ENCODE results near the gene LDB1. TPM values are rescaled to one million over a fixed set of nuclear protein-coding genes. Genes with fewer than 3 reads are reported as not detected.

Gene LDB1
- total RNA-seq, 1 donor from 2014 or later = 32.4 TPM

DNA sequence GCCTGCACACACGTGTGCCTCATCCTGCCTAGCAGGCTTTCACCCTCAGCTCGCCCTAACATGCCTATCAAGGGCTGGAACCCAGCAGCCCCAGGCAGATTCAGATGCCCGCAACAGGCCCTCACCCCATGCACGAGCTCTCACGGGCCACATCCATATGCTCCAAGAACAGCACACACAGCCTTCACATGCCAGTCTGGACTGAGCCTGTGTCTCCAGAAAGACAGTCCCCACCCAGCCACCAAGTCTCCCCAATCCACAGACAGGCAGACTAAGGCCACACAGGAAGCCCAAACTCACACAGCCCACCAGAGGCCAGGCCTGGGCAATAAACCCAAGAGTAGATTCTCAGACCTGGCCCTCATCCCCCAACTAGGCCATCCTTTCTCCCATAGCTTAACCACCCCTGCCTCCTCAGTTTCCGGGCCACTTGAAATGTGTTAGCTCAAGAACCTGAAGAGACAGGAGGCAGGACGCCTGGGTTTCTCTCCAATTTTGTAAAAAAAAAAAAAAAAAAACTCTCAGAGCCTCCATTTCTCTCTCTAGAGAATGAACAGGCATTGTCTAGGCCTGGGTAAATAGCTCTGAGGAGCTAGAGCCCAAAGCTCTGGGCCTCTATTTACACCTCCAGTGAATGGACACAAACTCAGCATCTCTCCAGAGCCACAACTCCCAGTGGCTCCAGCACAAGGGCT, 6.8 kb downstream of the LDB1 start:
- no peak for DNase-seq (ENCODE audit: low read depth, low spot score)

DNA sequence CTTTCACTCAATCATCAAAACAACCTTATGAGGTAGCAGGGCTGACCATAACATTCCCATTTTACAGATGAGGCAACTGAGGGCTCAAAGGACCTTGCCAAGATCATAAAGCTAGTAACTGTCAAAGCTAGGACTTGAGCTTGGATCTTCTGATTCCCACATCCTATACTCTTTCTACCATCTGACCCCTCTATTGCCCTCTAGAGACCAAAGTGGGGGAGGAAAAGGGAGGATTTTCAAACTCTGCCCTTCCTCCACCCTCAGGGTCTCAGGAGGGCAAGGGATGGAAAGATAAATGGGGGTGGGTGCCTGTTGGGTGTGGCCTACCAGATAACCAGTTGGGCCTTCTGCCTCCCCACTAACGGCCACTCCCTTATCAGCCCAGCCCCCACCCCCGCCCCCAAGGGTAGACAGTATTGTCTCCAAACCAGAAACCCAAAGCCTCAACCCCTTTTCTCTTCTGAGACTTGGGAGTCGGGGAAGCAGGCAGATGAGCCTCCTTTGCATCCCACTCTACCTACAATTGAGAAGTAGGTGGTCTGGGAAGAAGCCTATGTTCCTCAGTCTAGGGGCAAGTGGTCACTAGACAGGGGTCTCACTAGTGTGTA, 7.9 kb downstream of the LDB1 start:
- DNase-seq (ENCODE audit: low read depth, low spot score) = no peak

- DNase-seq (ENCODE audit: low read depth, low spot score) = no peak
Measured at GRCh38 chr10:102111276-102111675, 8.9 kb downstream of the LDB1 start.

DNA sequence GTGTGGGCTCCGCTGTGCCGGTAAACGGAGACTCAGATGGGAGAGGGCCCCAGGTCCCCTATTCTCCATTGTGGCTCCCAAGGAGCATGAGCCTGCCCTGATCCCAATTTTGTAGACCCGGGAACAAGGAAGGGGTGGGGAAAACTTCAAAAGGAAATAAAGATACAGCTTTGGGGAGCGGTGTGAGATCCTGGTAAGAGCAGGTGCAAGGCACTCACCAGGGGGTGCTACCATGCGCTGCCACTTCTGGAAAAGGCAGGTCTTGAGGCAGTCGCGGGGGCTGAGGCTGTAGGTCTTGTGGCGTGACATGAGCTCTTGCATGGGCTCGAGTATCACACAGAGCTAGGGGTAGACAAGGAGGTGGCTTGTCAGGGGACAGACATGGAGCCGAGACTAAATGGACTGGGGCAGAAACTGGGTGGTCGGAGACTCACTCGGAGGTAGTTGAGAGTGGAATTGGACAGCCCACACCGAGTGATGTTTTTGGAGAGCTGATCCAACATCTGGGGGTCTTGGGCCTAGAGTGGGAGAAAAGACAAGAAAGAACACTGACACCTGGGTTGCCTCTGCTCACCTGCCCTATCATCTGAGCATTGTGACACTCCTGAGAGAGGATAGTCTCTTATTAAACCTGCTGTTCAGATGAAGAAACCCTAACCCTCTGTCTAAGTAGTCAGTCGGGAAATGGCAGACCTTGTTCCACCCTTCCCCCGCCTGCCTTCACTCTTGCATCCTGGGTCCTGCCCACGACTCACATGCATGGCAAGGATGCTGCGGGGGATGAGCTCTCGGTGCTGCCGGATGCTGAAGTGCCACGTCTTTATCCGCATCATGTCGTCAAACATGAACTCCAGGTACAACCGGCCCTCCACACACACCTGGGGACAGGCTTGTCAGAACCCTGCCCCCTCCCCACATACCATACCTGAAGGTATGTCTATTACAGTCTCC, 10.7 kb downstream of the LDB1 start:
- no peak for DNase-seq (ENCODE audit: low read depth, low spot score)

- no peak for DNase-seq (ENCODE audit: low read depth, low spot score)
Measured at GRCh38 chr10:102106998-102107397, 13.2 kb downstream of the LDB1 start.

DNA sequence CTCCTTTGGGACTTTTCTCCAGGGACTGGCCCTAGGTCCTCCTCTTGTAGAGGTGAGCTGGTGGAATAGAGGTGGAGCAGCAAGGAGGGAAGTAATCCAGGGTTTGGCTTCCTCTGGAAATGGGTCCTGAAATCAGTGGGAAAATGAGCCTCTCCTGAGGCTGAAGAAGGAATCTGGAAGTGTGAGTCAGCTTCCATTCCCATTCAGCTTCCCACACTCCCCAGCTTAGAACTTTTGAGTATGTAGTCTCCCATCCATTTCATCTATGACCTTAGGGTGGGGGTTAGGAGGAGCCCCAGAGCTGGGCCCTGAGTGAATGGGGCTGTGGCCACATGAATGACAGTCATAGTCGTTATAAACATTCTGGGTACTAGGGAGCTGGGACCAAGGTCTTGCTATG, 17.7 kb downstream of the LDB1 start:
- DNase-seq (ENCODE audit: low read depth, low spot score) = no peak

- no peak for DNase-seq (ENCODE audit: low read depth, low spot score)
Measured at GRCh38 chr10:102101152-102101551, 19.0 kb downstream of the LDB1 start.

DNA sequence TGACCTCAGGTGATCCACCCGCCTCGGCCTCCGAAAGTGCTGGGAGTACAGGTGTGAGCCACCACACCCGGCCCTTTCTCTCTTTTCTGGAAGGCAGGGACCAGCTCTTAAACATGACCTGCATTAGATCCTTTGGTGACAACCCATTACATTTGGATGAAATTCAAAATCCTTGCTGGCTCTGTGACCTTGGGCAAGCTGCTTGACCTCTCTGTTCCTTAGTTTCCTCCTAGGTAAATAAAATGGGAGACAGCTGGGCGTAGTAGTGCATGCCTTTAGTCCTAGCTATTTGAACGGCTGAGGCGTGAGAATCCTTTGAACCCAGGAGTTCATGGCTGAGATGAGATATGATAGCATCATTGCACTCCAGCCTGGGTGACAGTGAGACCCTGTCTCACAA, 23.7 kb downstream of the LDB1 start:
- no peak for DNase-seq (ENCODE audit: low read depth, low spot score)

DNA sequence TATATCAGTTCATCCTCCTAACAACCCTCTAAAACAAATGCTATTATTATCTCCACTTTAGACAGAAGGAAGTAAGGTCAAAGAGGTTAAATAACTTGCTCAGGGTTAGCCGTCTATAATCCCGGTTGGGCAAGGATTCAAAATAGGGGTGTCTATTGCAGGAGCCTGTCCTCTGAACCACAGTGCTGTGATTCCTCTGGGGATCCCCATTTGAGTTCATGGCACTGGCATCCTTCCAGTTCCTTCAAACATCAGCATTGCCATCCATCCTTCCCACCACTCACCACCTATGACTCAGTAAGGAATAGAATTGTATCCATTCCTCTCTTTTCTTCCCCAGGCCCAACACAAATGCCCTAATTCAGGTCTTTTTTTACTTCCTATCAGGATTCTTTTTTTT, 29.4 kb downstream of the LDB1 start:
- no peak for DNase-seq (ENCODE audit: low read depth, low spot score)

DNA sequence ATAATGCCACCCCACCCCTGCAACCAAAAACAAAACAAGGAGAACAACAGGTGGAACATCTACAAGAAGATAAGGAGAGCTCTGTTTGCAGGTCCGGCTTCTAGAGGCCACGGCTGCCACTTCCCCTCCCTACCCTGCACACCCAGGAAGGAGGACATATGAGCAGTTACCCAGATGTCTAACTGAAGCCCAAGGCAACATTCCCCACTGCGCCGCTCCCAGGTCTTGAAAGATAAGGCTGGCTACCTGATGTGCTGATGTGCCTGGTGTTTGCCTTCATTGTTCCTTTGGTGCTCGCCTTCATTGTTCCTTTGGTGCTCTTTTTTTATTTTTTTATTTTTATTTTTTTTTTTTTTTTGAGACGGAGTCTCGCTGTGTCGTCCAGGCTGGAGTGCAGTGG, 34.0 kb downstream of the LDB1 start:
- DNase-seq (ENCODE audit: low read depth, low spot score) = no peak

- DNase-seq (ENCODE audit: low read depth, low spot score) = no peak
Measured at GRCh38 chr10:102085336-102085735, 34.8 kb downstream of the LDB1 start.

DNA sequence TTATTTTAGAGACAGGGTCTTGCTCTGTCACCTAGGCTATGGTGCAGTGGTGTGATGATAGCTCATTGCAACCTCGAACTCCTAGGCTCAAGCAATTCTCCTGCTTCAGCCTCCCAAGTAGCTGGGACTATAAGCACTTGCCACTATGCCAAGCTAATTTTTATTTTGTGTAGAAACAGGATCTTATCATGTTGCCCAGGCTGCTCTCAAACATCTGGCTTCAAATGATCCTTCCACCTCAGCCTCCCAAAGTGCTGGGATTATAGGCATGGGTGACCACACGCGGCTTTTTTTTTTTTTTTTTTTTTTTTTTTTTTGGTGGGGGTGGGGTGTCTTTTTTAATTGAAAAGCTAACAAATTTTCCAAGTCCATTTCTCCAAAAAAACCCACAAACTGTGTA, 36.6 kb downstream of the LDB1 start:
- DNase-seq (ENCODE audit: low read depth, low spot score) = no peak

- peak; percentile 45 for DNase-seq (ENCODE audit: low read depth, low spot score)
Measured at GRCh38 chr10:102072673-102073527, 47.3 kb downstream of the LDB1 start.

DNA sequence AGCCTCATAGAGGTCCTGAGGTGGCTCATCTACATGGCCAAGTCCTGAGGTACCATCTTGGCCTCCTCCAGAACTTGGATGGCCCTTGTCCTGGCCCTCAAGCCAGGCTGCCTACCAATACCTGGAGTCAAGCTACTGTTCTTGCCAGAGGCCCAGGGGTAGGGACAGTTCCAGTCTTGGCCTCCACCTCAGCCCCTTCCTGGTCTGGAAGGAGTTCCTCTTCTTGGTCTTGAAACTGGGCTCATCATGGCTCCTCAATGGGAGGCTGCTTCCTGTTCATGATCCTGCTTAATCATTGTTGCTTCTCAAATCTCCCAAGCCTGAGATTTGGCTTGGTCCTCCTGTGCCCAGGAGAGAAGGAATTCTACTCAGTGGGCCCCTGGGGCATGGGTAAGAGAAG, 51.1 kb downstream of the LDB1 start:
- no peak for DNase-seq (ENCODE audit: low read depth, low spot score)

DNA sequence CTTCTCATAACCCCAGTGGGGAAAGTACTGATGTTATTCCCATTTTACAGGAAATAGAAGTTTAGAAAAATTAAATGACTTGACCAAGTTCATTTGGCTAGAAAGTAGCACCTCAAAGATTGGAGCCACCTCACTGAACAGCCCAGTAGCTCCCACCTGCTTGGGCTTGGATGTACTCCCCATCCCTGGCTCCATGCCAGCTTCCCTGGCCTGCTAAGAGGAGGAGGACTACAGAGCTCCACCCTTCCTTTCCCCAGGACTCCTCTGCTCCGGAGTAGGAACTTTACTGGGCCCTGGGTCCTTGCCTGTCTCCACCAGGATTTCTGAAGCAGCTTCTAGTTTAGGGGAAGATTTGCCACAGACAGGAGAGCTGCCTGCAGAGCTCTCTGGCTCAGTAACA, 52.0 kb downstream of the LDB1 start:
- no peak for DNase-seq (ENCODE audit: low read depth, low spot score)

DNA sequence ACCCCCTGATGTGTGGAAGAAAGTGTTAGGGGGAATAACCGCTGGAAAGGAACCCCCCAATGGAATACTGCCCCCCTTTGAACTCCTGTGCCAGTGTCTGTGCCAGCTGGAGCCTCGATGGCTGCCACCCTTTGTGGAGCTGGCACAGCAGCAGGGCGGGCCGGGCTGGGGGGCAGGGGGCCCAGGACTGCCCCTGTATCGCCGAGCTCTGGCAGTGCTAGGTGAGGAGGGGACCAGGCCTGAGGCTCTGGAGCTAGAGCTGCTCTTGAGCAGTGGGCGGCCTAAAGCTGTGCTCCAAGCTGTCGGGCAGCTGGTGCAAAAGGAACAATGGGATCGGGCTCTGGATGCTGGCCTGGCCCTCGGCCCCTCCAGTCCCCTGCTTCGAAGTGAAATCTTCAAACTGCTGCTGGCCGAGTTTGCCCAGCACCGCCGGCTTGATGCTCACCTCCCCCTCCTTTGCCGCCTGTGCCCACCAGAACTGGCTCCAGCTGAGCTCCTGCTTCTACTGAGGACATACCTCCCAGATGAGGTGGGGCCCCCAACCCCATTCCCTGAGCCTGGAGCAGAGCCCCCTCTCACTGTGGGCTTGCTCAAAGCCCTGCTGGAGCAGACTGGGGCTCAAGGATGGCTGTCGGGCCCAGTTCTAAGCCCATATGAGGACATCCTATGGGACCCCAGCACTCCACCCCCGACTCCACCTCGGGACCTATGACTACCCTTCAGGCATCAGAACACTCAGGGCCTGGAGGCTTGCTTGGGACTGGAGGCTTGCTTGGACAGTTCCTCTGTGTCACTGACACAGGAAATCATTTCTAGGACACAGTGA, 52.9 kb downstream of the LDB1 start:
- no peak for DNase-seq (ENCODE audit: low read depth, low spot score)

GRCh38 chr10:102066399-102067088, 53.6 kb downstream of the LDB1 start:
- no peak for DNase-seq (ENCODE audit: low read depth, low spot score)

DNA sequence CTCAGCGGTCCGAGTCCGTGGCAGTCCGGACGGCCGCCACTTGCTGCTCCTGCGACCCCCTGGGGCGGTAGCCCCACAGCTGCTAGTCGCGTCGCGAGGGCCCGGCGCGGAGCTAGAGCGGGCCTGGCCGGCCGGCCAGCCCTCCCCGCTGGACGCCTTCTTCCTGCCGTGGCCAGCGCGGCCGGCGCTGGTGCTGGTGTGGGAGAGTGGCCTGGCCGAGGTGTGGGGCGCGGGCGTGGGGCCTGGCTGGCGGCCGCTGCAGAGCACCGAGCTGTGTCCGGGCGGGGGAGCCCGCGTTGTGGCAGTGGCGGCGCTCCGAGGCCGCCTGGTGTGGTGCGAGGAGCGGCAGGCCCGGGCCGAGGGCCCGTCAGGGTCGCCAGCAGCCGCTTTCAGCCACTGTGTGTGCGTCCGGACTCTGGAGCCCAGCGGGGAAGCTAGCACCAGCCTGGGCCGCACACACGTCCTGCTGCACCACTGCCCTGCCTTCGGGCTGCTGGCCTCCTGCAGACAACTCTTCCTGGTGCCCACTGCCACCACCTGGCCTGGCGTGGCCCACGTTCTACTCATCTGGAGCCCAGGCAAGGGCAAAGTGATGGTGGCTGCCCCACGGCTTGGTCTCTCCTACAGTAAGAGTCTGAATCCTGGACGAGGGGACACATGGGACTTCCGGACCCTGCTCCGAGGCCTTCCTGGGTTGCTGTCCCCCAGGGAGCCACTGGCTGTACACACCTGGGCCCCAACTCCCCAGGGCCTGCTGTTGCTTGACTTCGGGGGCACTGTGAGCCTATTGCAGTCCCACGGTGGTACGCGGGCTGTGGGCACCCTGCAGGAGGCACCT, 54.4 kb downstream of the LDB1 start:
- no peak for DNase-seq (ENCODE audit: low read depth, low spot score)
